GDM1 (cell line): ENCODE data around the gene OGFOD2.
"Not testable (repeated sequence)": the region's sequence is repeated elsewhere in the genome, so short reads cannot be mapped to it uniquely, and the experiment has no call there.

Experiments used
- DNase-seq: peaks from one replicate; lab custom pipeline; 2025; lab: John Stamatoyannopoulos, UW

OGFOD2 gene

DNA sequence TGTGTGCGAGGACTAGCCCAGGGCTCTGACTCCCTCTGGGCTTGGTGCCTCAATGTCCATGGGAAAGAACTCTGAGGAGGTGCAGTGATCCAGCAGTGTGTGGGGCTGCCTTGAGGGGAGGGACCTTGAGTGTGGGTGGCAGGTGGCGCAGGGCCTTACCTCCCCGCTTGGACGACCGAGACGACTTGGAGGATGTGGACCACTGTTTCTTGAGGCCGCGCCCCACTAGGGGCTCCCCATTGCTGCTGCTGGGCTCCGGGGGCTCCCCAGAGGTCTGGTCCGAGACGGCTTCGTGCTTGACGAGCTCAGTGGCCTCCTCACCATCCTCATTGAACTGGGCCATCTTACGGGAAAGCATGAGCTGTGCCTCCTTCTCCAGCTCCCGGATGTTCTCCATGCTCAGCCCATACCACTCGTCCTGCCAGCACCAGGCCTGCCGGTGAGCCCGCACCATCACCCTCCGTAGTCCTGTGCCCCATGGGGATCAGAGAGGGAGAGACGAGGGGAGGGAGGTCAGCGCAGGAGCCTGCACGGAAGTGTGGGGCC lies 30.1 kb downstream of the OGFOD2 start:
- no peak for DNase-seq

DNA sequence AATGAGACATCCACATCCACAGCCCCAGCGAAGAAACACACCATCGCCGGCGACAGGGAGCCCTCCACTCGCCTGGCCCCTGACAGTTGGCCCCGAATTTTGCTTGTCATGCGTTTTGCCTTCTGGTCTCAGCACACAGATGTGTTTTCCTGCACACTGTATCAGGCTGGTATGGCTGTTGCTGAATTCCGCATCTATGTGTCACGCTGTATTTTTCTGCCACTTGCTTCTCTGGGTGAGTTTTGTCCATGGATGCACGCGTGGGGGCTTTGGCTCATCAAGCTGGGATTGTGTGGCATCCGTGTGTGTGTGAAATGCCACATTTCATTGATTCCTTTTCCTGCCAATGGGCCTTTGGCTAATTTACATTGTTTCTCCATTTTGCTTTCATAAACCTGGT lies 31.9 kb downstream of the OGFOD2 start:
- no peak for DNase-seq

DNA sequence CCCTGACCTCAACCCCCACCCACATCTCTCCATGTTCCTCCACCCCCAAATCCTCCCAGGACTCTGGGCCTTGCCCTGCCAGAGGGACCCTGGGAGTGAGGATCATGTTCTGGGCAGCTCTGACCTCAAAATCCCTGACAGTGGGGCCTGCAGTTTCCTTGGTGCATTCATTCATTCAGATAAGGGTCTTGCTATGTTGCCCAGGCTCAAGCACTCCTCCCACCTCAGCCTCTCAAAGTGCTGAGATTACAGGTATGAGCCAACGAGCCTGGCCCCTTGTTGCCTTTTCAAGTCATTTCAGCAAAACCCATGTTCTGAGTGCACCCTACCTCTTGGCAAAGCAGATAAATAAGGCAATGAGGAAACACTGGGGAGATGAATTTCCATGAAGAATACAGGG lies 35.1 kb downstream of the OGFOD2 start:
- DNase-seq = no peak

DNA sequence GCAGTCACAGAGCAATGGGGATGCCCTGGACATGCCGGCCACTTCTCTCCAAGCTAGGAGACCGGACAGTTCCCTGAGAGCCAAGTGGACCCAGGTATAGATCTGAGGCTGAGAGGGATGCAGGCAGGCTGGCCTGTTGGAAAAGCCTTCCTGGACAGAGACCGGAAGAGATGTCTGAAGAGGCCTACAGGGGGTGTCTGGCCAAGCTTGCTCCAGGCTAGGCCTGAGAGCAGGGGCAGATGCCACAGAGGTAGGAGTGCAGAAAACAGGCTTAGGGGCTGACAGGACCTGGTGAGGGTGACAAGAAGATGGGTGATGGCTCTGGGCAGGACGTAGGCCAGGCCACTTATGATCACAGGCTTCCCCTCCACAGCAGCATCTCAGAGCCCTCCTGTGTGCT lies 35.6 kb downstream of the OGFOD2 start:
- no peak for DNase-seq

DNA sequence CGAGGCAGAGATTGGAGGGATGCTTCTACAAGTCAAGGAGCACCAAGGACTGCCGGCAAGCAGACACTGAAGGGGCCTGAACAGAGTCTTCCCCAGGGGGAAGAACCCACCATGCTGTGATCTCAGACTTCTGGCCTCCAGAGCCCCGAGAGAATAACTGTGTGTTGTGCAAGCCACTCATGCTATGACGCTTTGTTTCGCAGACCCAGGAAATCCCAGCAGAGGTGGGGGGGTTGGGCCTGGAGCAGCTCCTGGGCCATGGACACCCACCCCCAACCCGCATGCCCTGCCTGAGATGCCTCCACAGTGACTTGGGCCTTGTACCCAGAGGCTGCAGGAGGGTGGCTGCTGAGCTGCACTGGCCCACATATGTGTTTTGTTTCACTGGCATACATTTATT lies 36.7 kb downstream of the OGFOD2 start:
- no peak for DNase-seq

DNA sequence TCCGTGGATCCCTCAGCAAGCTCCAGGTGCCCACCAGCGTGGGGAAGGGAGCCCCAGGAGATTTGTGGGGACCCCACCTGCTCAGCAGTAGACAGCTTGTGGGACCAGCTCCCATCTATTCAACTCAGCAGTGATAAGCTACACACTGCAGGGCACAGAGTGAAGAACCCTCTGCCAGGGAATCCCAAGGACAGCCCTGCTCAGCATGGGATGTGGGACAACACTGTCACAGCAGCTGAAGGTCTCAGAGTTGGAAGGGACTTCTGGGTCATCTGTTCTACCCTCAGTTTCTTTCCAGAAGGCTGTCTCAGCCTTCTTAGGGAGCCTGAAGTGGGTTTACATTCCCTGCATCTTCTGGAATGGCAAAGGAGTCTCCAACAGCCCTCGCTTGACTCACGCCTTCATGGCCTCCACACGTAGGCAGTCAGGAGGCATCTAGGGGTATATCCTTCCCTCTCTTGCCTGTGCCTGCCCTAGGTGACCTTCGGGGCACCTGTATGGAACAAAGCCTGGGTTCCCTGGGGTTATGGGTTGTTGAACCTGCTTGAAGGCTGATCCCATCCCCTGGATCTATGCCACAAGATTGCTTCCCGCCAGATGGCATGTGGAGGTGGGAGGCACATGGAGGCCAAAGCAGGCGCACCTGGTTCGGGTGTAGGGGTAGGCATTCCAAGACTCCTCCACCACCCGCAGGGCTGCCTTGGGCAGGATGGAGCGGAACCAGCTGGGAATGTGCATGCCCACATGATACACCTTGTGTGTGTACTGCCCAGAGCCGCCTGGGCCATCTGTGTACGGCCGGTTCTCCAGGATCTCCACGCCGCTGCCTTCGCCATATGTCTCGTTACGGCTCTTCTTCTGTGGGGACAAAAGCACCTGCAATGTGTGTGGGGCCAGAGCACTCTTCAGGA lies 38.4 kb downstream of the OGFOD2 start:
- no peak for DNase-seq

DNA sequence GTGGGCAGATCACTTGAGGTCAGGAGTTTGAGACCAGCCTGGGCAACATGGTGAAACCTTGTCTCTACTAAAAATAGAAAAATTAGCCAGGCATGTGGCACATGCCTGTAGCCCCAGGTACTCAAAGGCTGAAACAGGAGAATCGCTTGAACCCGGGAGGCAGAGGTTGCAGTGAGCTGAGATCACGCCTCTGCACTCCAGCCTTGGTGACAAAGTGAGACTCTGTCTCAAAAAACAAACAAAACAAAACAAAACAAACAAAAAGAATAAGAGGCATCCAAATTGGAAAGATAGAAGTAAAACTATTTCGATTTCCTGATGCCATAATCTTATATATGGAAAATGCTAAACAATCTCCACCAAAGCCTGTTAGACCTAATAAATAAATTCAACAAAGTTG lies 39.4 kb downstream of the OGFOD2 start:
- not testable (repeated sequence) for DNase-seq

DNA sequence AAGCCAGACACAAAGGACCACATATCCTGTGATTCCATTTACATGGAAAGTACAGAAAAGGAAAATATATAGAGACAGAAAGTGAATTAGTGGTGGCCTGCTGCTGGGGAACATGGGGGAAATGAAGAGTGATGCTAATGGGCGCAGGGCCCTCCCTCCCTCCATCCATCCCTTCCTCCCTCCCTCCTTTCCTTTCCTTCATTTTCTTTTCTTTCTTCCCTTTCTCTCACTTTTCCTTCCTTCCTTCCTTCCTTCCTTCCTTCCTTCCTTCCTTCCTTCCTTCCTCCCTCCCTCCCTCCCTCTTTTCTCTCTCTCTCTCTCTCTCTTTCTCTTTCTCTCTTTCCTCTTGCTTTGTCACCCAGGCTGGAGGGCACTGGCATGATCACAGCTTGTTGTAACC lies 42.7 kb downstream of the OGFOD2 start:
- no peak for DNase-seq

DNA sequence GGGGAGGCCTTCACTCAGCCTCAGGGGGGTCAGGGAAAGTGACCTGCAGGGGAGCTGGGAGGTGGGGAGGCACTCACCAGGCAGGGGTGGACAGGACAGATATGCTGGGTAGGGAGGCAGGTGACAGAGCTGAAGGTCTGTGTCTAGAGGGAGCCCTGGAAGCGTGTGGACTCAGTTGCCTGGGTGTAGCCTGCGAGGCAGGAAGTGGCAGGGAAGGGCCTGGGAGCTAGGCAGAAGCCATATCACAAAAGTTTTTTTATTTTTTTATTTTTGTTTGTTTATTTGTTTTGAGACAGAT lies 44.7 kb downstream of the OGFOD2 start:
- no peak for DNase-seq

DNA sequence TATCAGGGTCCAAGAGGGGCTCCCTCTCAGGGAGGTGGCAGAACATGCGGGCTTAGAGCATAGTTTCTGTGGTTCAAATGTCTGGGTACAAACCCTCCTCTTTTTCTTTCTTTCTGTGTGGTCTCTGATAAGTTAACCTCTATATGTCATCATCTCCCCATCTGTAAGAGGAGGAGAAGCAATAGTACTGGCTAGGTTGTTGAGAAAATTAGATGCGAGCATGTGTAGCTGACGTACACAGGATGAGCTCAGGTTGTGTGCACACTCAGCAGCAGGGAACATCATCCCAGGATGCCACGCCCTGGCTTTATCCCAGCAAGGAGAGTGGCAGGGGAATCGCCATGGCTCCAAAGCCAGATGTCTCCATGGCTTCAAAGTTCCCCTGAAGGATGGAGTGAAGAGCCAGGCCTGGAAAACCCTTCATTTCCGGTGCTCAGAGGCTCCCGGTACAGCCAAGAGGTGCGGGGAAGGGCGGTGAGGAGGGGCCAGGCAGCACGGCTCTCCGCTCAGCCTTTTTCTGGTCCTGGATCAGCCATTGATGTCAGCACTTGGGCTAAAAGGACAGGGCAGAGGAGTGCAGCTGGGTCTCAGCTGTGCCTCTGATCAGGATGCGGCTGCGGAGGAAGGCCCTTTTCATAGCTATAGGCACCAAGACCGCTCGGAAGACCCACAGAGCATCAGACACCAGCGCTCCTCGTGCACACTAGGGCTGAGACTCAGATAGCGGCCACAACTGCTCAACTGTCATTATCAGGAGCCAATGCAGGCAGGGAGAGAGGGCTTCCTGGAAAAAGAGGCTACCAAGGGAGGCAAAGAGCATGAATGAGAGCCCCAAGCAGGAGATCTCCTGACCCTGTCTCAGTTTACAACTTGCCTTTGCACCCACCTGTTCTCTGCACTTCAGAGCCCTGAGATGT lies 46.9 kb downstream of the OGFOD2 start:
- no peak for DNase-seq

DNA sequence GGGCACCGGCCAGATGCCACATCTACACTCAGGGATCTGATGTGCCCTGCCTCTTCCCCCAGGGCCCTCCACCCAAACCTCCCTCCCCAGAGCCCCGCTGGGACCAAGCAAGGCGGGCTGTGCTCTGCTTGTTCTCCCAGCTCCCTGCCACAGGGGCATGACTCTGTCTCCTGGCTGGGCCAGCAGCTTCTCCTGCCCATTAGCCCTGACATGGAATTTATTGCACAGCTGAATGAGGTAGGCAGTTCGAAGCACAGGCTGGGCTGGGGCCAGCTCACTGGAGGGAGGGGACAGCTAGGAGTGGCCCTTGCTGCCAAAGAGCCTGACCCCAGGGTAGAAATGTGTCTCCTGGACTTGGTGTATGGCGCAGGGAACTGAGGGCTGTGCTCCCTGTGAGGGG lies 47.8 kb downstream of the OGFOD2 start:
- DNase-seq = no peak

DNA sequence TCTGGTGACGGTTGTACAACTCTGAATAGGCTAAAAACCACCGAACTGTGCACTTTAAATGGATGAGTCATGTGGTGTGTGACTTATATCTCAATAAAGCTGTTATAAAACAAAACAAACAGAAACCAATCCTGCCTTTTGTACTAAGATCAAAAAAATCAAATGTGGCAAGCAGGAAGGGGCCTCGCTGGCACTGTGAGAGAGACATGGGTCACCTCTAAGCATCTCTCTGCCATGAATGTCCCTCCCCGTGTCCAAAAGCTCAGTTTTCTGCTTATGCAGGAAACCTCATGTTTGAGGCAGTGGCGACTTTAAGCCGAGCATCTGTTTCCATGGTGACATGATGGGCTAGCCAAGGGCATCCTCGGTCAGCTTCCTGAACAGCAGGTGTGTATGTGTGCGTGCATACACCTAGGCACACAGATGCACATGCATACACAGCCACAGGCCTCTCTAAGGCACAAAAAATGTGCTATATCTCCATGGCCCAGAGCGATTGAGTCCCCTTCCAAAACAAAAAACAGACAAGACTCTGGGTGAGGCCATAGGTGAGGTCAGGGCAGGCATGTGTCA lies 49.9 kb downstream of the OGFOD2 start:
- DNase-seq = no peak

DNA sequence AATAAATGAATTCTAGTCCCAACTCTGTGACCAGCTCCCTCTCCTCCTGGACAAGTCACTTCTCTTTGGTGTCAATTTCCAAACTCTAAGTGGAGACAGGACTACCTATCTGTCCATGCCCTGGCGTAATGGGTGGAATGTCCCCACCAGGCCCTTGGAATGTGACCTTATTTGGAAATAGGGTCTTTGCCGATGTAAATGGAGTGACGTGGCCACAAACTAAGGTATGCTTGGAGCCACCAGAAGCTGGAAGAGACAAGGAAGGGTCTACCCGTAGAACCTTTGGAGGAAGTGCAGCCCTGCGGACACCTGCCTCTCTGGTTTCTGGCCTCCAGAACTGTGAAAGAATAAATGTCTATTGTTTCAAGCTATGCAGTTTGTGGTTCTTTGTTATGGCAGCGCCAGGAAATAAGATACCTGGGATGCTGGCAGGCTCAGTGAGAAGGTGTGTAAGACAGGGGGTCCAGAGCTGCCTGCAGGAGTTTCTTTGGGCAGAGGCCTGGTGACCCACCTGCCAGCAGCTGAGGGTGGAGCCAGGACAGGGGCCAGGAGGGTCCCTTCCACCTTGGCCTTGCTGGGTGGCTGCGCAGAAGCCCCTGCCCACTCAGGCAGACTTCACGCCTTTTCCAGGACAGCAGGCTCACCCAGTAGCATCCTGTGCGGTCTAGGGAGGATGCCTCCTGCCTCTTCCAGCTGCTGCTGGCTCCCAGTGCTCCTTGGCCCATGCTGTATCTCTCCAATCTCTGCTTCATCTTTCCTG lies 51.2 kb downstream of the OGFOD2 start:
- DNase-seq = no peak

DNA sequence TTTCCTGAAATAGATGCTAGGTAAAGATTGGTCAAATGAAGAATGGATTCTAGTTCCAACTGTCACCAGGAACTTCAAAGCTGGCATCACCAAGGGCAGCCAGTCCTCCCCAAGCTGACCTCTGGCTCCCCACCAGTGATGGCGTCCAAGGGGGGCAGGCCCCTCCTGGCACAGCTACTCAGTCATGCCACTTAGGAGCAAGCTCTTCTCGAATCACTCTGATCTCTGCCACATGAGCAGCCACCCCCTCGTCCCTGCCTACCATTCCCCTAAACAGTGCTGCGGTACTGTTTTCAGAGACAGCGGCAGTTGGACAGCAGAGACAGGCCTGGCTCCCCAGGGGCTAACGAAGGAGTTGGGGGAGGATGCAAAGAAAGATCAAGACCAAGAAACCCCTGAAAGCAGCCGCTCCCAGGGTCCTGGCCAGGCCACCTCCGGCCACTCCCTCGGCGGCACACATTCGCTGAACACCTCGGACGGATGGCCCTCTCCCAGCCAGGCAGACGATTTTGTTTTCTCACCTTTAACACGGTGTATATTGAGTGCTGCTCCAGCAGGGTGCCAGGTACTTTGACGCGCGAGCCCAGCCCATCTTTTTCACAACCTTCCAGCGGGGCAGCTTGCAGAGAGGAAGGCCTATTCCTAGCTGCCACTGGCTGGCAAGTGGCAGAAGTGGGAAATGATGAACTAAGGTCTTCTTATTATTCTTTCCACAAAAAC lies 52.8 kb downstream of the OGFOD2 start:
- no peak for DNase-seq

DNA sequence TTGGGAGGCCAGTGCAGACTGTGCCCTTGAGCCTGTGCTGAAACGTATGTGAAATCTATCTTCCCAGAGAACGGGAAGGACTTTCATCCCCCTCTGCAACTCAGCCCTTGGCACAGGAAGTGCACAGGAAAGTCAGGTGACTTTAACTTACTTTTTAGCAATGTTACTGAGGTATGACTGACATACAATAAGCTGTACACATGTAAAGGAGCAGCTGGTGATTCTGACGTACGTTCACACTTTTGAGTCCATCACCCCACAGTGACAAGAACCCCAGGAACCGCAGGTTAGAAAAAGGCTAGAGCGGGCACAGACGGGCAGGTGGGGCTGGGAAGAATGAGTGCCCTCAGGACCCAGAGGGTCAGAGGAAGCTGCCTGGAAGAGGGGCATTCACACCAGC lies 53.4 kb downstream of the OGFOD2 start:
- no peak for DNase-seq

DNA sequence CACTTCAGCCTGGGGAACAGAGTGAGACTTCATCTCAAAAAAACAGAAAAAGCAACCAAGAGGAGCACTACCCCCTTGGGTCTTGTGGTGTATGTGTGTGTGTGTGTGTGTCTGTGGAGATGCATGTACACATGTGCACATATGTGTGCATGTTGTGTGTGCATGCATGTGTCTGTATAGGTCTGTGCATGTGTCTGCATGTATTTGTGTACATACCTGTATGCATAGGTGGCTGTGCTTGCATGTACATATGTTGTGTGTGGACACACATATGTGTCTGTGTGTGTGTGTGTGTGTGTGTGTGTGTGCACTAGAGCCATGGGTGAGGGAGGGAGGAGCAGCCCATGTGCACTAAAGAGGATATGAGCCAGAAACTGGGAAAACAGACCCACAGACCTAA lies 54.5 kb downstream of the OGFOD2 start:
- no peak for DNase-seq
